Measurements from ENCODE around the gene ESCO1.
A peak's percentile ranks its signal among the peaks of the same experiment; 100 is the strongest.

The ESCO1 gene

DNA sequence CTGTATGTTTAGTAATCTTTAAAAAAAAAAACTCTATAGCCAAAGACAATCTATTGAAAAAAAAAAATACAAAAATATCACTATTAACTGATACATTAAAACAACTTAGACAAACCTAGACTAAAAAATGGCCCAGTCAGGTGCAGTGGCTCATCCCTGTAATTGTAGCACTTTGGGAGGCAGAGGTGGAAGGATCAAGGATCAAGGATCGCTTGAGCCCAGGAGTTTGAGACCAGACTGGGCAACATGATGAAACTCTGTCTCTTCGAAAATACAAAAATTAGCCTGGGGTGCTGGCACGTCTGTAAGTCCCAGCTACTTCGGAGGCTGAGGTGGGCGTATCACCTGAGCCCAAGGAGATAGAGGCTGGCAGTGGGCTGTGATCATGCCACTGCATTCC lies 16.1 kb downstream of the ESCO1 start:
- DNase-seq (ENCODE audit: low spot score): no peak

DNA sequence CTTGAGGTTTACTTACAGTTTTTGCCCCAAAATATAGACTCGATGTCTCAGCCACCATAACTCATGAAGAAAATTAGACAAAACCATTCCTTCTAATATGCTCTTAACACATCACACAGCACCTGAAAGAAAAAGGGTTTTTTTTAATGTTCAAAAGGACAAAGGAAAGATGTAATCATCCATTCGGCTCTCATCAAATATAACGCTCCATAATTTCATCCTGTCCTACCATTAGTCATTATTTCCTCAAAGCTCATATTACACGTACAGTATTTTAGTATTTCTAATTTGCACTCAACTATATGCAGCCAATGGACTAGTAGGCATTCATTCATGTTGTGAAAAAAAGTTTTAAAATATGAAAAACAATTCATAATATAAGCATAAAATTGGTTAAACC lies 24.8 kb downstream of the ESCO1 start:
- no peak for DNase-seq (ENCODE audit: low spot score)

DNA sequence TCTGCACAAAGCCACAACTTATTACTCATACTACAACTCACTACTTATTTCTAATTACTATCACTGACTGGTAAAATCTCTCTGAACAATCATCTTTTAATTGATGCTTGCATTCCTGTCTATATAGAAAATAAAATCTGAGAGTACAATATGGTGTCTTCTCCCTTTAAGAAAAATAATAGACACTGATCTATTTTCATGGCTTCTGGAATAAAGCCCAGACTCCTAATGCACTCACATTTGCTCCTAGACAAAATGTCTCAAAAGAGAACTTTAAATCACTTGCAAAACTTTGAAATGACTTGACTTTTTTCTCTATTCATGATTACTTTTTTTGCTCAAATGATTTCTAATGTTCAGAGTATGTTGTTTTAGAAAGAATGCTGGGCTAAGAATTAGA lies 28.7 kb downstream of the ESCO1 start:
- no peak for DNase-seq (ENCODE audit: low spot score)

- DNase-seq (ENCODE audit: low spot score): no peak
Observed at GRCh38 chr18:21559195-21559594, 41.3 kb downstream of the ESCO1 start.

DNA sequence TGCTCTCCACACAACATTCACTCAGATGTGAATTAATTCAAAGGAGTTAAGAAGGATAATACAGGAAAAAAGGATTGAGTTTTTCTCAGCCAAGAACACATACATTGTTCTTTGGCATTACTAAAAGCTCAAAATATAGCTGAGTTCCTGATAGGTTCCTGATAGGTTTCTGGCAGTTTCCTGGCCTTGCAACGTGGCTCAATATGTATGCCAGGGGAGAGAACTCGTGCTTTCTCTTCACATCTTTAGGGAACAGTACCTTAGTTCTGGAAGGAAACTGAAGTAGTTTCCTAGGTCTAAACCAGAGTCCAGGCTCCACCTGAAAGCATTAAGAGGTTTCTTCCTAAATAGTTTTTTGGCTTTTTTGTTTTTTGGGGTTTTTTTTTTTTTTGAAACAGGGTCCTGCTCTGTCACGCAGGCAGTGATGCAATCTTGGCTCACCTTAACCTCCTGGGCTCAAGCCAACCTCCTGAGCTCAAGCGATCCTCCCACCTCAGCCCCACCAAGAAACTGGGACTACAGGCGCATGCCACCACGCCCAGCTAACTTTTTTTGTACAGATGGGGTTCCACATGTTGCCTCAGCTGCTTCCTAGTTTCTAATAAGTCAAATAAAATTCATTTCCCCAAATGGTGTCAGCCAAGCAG lies 42.8 kb downstream of the ESCO1 start:
- no peak for DNase-seq (ENCODE audit: low spot score)

DNA sequence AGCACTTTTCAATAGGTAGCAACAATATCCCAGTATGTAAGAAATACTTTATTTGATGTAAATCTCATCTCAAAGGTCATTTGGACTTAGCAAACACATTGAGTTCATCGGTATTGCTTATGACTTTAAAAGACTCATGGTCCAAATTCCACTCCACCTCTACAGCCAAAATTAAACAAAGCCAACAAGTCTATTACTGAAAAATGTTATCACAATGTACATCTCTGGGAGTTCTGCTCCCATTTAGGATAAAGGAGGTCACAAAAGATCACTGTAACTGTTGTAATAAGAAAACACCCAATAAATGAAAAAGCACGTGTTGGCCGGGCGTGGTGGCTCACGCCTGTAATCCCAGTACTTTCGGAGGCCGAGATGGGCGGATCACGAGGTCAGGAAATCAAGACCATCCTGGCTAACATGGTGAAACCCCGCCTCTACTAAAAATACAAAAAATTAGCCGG lies 50.0 kb downstream of the ESCO1 start:
- DNase-seq (ENCODE audit: low spot score): no peak

DNA sequence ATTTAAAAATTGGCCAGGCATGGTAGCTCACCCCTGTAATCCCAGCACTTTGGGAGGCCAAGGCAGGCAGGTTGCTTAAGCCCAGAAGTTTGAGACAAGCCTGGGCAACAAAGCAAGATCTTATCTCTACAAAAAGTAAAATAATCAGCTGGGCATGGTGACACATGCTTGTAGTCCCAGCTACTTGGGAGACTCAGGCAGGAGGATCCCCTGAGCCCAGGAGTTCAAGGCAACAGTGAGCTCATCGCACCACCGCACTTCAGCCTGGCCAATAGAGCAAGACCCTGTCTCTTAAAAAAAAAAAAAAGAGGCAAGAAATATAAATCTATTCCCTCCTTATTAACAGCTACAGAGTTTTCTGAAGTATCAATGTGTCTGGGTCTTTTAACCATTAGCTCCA lies 51.9 kb downstream of the ESCO1 start:
- DNase-seq (ENCODE audit: low spot score): no peak

DNA sequence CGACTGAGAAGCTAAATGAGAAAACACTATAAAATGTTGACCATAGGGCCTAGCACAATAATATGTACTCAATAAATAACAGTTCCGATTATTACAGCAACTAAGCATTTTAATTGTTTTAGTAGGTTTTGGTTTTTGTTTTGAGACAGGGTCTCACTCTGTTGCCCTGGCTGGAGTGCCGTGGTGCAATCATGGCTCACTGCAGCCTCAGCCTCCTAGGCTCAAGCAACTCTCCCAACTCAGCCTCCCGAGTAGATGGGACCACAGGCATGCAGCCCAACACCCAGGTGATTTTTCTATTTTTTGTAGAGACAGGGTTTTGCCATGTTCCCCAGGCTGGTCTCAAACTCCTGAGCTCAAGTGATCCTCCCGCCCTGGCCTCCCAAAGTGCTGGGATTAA lies 54.1 kb downstream of the ESCO1 start:
- no peak for DNase-seq (ENCODE audit: low spot score)

DNA sequence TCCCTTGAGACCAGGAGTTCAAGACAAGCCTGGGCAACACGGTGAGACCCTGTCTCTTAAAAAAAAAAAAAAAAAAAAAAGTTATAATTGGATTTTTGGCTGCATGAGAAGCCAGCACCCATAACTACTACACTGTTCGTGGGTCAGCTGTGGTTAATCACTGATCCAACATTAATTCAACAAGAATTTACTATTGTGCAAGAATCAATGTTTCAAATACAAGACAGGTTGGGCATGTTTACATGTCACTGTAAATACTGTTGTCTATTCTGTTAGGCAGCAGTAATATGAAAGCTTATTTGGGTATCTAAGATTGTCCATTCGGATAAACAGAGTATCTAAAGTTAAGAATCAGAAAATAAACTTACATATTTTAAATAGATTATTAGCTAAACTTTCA lies 62.3 kb downstream of the ESCO1 start:
- no peak for DNase-seq (ENCODE audit: low spot score)

DNA sequence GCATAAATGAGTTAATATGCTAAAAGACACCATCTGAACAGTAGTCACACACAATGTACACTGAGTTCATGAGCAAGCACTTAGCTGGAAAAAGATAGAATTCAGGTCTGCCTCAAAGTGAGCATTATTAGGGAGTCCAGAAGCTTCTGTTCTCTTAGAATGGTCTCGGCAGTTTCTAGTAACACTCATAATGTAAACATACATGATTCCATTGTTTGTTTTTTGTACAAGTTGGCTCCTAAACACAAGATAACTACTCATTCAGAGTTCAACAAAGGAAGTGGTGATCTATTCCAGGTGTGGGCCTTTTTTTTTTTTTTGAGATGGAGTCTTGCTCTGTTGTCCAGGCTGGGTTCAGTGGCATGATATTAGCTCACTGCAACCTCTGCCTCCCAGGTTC lies 66.2 kb downstream of the ESCO1 start:
- no peak for DNase-seq (ENCODE audit: low spot score)

DNA sequence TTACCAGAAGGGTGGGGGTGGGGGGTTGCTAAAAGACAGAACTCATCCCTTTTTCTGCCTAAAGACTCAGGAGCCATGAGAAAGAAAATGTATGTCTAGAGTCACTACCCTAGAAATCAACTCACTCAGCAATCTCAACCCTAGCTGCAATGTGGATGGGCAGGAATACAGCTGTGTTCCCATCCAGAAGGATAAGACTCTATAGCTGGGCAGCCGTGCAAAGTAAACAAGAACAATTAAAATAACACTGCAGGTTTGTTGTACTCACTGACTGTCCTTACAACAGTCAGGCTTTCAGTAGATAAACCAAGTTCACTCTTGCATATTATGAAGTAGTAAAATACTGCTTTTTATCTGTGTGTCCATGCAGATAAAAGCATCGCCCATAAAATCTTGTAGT lies 74.0 kb downstream of the ESCO1 start:
- DNase-seq (ENCODE audit: low spot score): no peak

GRCh38 chr18:21525916-21526315 lies 74.6 kb downstream of the ESCO1 start:
- DNase-seq (ENCODE audit: low spot score): no peak

DNA sequence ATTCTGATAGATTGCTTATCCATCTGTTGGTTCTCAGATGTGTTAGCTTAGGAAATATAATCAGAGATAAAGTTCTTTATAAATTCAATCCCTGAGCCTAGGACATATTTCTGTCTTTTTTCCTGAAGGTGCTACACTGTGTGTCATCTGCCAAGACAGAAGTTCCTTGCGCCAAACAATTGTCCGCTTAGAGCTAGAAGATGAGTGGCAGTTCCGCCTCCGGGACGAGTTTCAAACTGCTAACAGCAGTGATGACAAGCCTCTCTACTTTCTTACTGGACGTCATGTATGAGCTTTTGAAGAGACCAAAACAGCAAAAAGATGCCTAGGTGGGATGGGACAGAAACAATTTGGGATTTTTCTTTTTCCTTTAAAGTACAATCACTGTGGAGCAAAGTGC lies 78.0 kb downstream of the ESCO1 start:
- DNase-seq (ENCODE audit: low spot score): no peak

DNA sequence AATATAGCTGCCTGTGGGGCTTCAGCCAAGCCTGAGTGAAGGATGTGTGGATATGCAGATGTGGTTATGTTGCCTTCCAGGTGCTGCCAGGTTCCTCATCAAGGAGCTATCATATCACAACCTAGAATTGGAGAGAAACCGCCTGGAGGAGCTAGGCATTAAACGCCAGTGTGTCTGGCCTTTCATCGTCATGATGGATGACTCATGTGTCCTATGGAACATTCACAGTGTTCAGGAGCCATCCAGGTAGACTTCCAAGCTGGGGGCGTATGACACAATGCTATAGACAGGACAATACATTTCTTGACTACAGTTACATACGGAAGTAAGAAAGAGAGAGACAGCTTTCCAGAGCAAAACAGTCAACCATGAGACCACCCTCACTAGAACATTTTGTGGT lies 86.8 kb downstream of the ESCO1 start:
- no peak for DNase-seq (ENCODE audit: low spot score)

DNA sequence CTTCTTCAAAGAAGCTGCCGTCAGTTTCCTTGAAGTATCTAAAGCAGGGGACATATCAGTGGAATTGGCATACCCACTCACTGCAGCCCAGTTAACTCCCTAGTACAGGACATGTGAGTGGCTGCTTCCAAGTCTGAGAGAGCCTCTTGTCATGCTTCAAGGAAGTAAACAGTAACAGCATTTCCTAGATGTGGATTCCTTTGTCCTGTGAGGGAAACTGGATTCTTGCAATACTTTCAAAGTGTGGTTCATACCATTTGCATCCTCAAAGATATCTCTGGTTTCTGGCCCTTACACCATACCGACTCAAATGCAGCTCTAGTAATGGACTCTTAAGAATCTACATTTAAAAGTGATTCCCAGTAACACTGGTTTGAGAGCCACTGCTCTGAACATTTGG lies 87.2 kb downstream of the ESCO1 start:
- no peak for DNase-seq (ENCODE audit: low spot score)

DNA sequence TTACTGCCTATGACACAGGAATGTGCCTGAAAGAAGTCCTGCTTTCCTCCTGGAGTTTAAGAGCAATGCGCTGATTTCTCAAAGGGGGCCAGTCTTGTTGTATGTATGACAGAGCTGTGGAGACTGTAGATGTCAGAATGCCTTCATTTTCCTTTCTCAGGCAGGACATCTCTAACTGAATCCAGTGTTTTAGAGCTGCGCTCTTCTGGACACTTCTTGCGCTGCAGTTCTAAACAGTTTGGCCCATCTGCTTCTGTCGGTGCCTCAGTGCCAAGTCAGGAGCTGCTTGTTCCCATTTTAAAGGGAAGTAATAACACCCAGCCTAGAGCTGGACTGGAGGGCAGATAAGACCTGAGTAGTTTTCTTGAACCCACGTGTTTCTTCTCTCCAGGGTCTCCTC lies 91.4 kb downstream of the ESCO1 start:
- no peak for DNase-seq (ENCODE audit: low spot score)

DNA sequence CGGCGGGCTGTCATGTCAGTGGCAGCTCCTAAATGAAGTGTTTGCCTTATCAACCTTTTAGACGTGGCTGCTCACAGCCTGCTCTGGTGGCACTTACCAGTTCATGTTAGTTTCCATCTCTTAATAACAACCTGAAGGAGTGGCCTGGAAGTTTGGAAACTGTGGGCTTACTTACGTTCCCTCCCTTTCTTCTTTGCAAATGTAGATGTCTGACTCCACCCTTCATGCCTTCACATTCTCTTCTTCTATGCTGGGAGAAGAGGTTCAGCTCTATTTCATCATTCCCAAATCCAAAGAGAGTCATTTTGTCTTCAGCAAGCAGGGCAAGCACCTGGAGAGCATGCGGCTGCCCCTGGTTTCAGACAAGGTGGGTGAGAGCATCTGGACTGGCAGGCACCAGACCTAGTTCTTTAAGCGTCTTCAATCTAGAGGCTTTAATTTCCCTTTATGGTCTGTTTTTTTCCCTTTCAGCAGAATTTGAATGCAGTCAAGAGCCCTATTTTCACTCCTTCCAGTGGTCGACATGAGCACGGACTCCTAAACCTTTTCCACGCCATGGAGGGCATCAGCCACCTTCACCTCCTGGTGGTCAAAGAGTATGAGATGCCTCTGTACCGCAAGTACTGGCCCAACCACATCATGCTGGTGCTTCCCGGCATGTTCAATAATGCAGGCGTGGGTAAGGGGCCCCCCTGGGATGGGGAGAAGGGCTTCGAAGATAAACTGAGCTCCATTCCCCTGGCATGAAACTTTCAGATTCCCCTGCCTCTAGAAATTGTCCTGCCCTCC lies 92.4 kb downstream of the ESCO1 start:
- no peak for DNase-seq (ENCODE audit: low spot score)

DNA sequence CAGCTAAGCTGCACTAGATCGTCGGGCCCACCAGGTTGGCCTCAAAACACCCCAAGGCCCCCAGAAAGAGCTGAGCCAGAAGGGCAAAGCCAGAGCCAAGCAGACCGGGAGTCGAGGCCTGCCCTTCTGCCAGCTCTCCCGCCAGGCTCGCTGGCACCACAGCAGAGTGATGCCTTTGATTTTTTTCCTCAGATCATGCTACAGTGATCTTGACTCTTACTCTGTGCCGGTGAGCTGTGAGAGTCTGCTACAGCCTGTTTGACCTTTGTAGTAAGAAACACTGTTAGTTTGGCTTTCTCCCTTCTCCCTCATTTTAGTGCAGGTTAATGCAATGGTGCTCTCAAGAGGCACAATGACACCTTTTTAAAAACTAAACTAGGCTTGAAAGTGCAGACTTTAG lies 97.8 kb downstream of the ESCO1 start:
- no peak for DNase-seq (ENCODE audit: low spot score)

GRCh38 chr18:21499997-21500396 lies 100.5 kb downstream of the ESCO1 start:
- DNase-seq (ENCODE audit: low spot score): no peak

DNA sequence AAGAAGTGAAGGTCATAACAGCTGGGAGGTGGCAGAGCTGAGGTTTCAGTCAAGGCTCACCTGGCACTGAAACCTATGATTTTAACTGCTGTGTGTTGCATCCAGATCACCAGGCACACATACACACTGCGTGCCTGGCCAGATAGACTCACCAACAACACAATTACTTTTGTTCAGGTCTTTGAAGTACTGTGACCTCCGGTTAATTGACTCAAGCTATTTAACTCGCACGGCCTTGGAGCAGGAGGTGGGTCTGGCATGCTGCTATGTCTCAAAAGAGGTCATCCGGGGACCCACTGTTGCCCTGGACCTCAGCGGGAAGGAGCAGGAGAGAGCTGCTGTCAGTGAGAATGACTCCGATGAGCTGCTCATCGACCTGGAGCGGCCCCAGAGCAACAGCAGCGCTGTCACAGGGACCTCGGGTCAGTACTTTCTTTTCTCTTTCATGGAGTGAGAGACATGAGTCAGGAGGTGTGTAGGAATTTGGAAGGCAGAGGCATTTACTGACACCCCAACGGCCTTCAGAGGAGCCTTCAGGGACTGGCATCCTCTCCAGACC lies 104.1 kb downstream of the ESCO1 start:
- DNase-seq (ENCODE audit: low spot score): no peak

DNA sequence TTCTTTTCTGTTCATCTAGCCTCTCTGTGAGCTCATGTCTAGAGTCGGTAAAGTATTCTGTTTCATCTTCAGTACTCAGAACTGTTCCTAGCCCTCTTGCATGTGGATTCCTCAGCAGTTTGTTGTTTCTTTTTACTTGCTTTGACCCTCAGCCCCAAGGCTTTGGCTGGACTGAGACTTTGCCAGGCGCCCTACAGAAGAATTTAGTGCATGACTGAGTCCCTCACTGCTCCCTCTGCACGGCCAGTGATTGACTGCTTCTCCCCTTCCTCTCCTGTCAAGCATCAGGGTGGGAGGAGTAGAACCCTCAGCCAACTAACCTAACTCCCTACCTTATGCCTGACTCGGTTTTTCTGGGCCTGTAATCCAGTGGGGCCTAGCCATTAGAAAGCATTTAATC lies 109.8 kb downstream of the ESCO1 start:
- DNase-seq (ENCODE audit: low spot score): no peak

DNA sequence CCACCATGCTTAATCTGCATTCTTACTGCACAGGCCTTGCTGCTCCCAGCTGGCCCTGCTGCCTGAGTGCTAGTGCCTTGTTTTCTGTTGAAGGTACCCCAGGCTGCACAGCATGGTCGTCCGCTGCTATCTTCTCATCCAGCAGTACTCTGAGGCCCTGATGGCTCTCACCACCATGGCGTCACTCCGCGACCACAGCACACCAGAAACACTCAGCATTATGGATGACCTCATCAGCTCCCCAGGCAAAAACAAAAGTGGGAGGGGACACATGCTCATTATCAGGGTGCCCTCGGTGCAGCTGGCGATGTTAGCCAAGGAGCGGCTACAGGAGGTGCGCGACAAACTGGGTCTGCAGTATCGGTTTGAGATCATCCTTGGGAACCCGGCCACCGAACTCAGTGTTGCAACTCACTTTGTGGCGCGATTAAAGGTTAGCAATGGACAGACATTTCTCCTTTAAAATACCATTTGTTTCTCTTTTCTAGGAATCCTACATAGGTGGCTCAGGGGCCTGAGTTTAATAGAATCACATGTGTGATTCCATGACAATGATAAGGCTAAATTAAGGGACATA lies 110.5 kb downstream of the ESCO1 start:
- DNase-seq (ENCODE audit: low spot score): no peak

DNA sequence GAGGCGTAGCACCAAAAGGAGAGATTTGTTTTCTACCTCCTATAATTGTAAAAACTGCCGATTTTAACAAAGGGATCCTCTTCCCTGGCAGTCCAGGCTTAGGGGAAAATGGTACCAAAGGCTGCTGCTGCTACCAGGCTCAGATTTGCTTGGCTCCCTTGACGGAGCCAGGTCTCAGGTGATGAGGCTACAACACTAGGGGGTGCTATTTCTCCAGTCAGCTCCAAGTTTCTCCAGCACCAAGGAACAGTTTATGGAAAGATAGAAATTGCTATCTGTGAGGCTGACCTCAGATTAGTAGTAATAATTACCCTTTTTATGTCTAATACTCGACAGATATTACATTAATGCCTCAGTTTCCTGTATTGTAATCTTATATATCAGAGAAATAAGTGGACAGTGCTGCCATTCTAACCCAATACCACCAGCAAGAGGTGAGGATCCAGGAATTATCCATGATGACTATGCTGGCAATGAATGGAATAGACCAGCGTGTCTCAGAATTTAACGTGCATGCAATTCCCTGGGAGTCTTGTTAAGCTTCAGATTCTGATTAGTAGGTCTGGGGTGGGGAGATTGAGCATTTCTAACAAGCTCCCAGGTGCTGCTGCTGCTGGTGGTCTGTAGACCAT lies 111.3 kb downstream of the ESCO1 start:
- peak; percentile 65 for DNase-seq (ENCODE audit: low spot score)
